HEK293 (cell line): ENCODE results near the gene MAMDC2.

Source experiments
- CTCF ChIP-seq: fragments of 450-650 bp; formaldehyde crosslinking; IDR thresholded peaks from 2 replicates; pipeline ENCODE4 v1.5.1; 2016; ENCODE audit warnings: missing biosample characterization, missing genetic modification characterization
- KLF16 ChIP-seq: fragments of 450-650 bp; formaldehyde crosslinking; IDR thresholded peaks from 2 replicates; pipeline ENCODE4 v1.5.1; 2017; ENCODE audit warnings: missing biosample characterization, missing genetic modification characterization
- RBAK ChIP-seq: fragments of 450-650 bp; formaldehyde crosslinking; IDR thresholded peaks from 2 replicates; pipeline ENCODE4 v1.5.1; 2016; ENCODE audit warnings: missing biosample characterization, missing genetic modification characterization
- YY1 ChIP-seq: fragments of 450-650 bp; formaldehyde crosslinking; IDR thresholded peaks from 2 replicates; pipeline ENCODE4 v1.5.1; 2018; ENCODE audit warnings: missing biosample characterization, missing genetic modification characterization
- ZEB2 ChIP-seq: fragments of 450-650 bp; formaldehyde crosslinking; IDR thresholded peaks from 2 replicates; pipeline ENCODE4 v1.5.1; 2016; ENCODE audit warnings: missing biosample characterization, missing genetic modification characterization
- ZNF23 ChIP-seq: fragments of 450-650 bp; formaldehyde crosslinking; IDR thresholded peaks from 2 replicates; pipeline ENCODE4 v1.5.1; 2016; ENCODE audit warnings: missing biosample characterization, missing genetic modification characterization, borderline replicate concordance
- ZNF311 ChIP-seq: fragments of 450-650 bp; formaldehyde crosslinking; IDR thresholded peaks from 2 replicates; pipeline ENCODE4 v1.5.1; 2017; ENCODE audit warnings: missing biosample characterization, missing genetic modification characterization, borderline replicate concordance
- ZNF510 ChIP-seq: fragments of 450-650 bp; formaldehyde crosslinking; IDR thresholded peaks from 2 replicates; pipeline ENCODE4 v1.5.1; 2018; ENCODE audit warnings: mild to moderate bottlenecking, missing genetic modification characterization, missing biosample characterization; ENCODE audit not compliant: insufficient replicate concordance
- ZNF596 ChIP-seq: fragments of 450-650 bp; IDR thresholded peaks from 2 replicates; pipeline ENCODE4 v1.5.0; 2018; ENCODE audit warnings: missing biosample characterization, mild to moderate bottlenecking, missing genetic modification characterization, moderate library complexity
- ZNF629 ChIP-seq: fragments of 450-650 bp; formaldehyde crosslinking; IDR thresholded peaks from 2 replicates; pipeline ENCODE4 v1.5.1; 2017; ENCODE audit warnings: missing biosample characterization, missing genetic modification characterization
- ZSCAN5A ChIP-seq: fragments of 450-650 bp; formaldehyde crosslinking; IDR thresholded peaks from 2 replicates; pipeline ENCODE4 v1.5.1; 2016; ENCODE audit warnings: missing biosample characterization, missing genetic modification characterization
- ZXDB ChIP-seq: fragments of 450-650 bp; formaldehyde crosslinking; IDR thresholded peaks from 2 replicates; pipeline ENCODE4 v1.5.1; 2016; ENCODE audit warnings: missing biosample characterization, missing genetic modification characterization

- TF ChIP-seq YY1 (tag by site-specific recombination), result no peak
- TF ChIP-seq KLF16 (tag by site-specific recombination), result no peak
- TF ChIP-seq ZXDB (tag by site-specific recombination), result no peak
- TF ChIP-seq ZSCAN5A (tag by site-specific recombination), result no peak
- no peak for TF ChIP-seq ZNF629 (tag by site-specific recombination)
- TF ChIP-seq ZNF311, result no peak
- TF ChIP-seq CTCF, result no peak
- no peak for TF ChIP-seq ZNF510 (tag by site-specific recombination)
- no peak for TF ChIP-seq ZEB2 (tag by site-specific recombination)
- TF ChIP-seq ZNF596 (tag by site-specific recombination), result no peak
- no peak for TF ChIP-seq RBAK
- TF ChIP-seq ZNF23, result no peak
These were observed 39.5 kb upstream of the MAMDC2 start for GRCh38 chr9:70003901-70004714.
